GM19324 (cell line): ENCODE results near the gene NALCN.

Source experiments
- ATAC-seq: cut with Tn5 transposase; IDR thresholded peaks from one replicate; pipeline ENCODE4 v1.9.1; 2021; ENCODE audit warnings: mild to moderate bottlenecking, moderate library complexity; ENCODE audit not compliant: unreplicated experiment, low FRiP score

NALCN gene

DNA sequence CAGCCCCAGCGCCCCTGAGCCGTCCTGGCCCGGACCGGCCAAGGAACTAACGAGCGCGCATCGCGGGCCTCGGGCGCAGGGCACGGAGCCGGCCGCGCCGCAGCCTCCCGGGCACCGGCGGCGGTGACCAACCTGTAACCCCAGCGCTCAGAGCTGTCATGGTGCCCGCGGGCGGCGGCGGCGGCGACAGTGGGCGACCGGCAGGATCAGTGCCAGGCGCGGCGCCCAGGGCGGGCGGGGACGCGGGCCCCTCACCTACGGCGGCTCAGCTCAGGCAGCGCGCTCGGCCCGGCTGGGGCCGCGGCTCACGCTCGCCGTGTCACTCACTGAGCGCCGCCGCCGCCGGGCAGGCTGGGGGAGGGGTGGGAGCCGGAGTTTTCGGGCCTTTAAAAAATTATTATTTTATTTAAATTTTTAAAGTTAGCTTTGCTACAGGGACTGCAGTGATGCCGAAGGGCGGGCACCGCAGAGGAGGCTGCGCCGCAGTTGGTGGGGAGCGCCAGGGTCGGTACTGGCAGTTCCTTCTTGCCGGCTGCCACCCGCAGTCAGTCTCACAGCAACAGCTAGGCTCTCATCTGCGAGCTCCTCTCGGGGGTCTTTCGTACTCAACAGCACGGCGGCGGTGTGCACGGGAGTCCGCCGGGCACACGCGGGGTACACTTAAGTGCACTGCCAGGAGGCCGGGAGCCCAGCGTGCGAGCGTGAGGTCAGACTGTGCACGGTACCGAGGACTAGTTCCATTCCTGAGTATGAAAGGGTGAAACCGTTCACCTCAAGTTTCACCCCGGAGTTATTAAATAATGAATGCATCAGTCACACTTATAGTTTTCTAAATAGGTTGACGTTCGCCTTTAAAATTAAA is at the start of gene NALCN:
Gene NALCN, minus strand, starts transcription at position 328 of the 862 bp plus-strand sequence. CDS start 17,382 bp downstream, outside the sequence.
- no peak for ATAC-seq

DNA sequence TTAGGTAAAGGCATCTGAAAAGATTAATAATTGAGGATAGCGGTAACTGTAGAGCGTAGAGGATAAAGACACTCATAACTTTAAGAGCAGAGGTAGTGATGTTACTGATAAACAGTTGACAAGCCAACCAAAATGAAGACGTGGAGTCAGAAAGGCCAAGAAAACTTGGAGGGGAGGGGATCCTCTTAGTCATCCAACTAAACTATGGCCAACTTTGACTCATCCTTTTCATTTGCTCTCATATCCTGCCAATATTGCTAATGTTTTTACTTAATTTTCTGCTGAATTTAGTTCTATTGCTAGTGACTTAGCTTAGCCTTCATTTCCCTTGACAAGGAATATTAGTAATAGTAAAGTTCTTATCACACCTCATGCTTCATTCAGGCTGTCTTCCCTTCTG is 49.6 kb upstream of the NALCN start:
- ATAC-seq, result no peak

DNA sequence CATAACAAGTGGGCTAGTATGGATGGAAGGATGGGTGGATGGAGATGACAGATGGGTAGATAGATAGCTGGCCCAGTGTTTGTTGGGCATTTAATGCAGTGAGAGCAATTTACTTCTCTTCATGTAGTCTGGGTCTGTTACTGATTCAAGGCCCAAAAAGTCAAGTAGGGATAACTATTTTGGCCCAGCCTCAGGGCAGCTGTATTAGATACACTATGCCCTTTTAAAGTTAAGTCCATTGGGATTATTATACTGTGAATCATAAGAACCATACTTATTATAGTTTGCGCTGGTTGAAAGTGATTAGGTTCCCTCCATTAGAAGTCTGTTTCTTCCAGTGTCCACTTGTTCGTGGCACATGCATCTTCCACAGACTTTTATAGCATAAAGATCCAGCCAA is 40.9 kb upstream of the NALCN start:
- ATAC-seq, result no peak

DNA sequence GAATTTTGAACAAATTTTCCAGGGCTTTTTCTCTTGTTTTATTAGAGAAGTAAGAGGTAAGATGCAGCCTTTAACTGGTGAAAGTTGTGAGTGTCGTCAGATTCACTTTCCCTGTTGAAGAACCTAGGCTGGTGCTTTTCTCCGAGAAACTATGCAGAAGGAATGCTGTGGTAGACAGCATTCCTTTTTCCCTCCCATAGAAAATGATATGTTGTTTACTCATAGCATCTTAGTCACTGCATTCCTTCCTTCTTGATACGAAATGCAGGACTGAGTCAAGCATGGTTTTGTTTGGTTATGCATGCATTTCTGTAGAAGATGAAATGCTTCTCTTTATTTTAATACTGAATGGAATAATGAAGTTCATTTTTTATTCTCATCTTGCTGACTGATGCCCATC is 39.6 kb upstream of the NALCN start:
- ATAC-seq, result no peak

DNA sequence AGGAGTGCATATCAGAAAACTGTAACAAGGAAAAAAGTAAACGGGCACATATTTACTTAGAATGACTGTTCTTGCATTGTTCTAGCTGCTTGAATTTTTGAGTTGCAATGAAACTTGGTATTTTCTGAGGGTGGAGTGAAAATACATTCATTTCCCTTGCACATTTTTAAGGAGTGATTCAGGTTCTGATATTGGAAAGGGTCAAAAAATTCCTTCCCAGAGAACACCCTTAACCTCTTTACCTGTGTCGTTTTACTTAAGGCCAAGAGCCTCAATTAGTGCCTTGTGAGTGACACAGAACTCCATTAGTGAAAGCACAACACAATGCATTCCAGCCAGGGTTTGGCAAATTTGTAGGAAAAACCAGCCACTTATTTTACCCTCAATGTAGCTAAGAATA is 38.5 kb upstream of the NALCN start:
- no peak for ATAC-seq

DNA sequence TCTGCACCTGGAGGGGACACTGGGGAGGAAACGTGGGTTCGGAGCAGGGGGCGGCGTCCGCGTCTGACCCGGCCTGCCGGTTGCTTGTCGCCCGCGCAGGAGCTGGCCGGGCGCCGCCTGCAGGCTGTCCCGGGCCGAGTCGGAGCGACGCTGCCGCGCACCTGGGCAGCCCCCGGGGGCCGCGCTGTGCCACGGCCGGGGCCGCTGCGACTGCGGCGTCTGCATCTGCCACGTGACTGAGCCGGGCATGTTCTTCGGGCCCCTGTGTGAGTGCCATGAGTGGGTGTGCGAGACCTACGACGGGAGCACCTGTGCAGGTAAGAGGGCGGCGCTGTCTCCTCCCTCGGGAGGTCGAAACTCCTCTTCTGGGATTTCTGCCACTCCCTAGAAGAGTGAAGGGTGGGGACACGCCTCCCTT is 37.5 kb upstream of the NALCN start:
- ATAC-seq, result peak; percentile 34

DNA sequence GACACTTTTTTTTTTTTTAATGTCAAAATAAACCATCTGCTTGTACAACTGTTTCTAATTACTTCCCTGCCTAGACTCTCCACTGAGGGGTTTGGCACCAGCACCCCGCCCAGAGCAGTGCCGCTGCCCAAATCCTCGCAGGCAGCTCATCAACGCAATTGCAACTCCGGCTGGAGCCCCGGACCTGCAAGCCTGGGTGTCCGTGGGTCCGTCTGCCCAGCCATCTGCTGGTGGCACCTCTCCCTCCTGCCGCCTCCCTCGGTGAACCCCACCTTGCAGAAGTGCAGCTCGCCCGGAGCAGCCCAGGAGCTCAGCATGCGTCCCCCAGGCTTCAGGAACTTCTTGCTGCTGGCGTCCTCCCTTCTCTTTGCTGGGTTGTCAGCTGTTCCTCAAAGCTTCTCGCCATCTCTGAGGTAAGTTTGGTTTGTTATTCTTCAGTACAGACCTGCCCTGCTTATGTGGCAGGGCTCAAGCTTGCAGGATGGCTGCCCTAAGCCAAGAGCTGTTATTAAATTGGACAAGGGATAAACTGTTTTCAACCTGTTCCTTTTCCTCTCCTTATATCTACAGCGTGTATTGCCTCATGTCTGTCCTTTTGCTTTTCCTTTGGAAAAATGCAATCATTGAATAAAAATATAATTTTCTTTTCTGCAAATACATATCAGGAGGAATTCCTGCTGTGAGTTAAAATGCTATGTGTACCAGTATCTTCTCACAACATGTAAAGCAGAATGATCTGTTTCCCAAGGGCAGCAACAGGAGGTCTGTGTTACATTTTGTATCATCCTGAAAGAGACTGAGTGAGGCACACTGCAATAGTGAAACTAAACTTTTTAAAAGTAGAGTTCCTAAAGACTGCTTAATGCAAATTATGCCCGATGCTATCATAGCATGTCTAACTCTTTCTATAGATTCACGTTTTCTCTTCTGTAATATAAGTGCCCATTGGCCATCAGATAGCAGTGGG is 36.5 kb upstream of the NALCN start, which contains the start of gene ITGBL1:
Gene ITGBL1, plus strand, starts transcription at position 157 of the 967 bp plus-strand sequence. Its CDS starts 159 bp downstream, at position 316.
- peak; percentile 84 for ATAC-seq

DNA sequence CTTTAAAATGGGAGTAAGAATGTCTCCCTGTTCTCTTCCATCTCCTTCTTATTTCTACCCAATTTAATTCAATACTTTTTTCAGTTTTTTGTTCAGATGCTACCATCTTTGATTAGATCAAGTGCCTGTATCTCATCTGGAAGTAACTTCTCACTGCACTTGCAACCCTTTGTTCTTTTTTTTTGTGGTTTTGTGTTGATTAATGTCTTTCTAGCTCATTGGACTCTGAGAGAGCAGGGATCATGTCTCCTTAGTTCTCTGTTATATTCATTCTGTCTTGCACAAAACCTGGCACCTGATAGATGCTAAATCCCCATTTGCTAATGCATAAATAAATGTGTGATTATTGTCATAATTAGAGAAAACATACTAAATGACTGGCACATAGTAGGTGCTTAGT is 35.3 kb upstream of the NALCN start:
- ATAC-seq, result no peak

DNA sequence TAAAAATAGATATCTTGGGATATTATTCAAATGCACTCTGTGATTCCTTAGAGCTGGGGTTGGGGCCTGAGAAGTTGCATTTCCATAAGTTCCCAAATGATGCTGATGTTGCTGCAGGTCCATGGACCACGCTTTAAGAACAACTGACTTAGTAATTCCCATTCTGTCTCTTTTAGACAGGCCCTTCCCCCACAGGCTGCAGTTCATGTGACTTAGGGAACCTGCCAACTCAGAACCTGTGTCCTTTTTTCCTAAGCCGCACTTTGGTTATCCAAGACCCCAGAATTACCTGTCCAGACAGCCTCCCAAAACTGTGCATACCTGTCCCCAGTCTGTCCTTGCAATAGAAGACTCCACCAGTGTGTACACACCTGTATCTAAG is 34.4 kb upstream of the NALCN start:
- no peak for ATAC-seq

DNA sequence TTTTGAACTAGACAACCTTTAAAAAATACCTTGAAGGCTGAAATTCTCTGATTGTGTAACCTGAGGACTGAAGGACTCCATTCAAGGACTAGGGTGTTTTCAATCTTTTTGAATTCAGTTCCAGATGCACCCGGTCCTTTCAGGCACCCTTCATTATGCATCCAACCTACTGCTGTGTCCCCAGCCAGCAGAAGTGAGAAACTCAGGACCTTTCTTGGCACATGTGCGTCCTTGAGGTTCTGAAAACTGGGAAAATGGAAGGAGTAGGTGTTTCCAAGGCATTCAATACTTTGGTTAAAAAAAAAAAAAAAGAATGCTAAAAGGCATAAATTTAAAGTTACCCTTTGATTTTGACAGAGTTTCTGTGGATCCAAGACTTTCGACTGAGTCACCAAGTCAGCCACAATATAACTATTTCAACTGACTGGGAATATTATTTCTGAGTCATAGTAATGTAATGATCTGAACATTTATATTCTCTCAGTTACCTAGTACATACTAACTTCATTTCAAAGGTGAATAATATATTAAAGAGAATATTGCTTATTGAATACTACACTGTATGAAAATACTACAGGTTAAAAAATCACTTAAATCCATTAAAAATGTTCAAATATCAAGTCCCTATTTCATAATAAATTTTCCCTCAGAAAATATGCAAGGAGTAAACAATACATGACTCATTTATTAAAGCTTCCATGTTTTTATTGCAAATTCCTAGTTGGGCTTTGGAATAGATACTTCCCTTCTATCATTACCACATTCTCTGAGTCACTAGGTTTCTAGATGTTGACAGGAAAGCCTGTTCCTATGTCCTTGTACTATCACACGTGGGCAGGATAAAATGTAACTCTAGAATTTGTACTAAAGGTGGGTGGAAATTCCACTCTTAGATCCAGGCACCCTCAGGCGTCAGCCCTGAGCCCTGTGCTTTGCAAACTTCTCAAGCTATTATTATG is 33.8 kb upstream of the NALCN start:
- ATAC-seq, result no peak

DNA sequence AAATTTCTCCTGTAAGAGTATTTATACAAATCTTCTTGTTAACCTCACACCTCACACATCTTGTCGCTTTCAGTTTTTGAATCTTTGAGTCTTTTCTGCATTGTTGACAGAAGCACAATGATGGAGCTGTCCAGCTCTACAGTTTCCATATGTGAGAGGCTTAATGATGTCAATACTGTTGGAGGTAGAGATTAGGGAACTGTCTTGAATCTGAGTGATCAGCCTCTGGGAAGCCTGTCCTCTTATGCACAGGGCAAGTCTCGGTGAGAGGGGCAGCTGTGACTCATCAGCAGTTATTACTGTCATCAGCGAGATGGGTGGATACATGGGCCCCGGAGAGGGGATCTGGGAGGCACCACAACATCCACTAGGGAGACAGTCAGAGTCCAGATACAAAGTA is 31.5 kb upstream of the NALCN start:
- ATAC-seq, result no peak

DNA sequence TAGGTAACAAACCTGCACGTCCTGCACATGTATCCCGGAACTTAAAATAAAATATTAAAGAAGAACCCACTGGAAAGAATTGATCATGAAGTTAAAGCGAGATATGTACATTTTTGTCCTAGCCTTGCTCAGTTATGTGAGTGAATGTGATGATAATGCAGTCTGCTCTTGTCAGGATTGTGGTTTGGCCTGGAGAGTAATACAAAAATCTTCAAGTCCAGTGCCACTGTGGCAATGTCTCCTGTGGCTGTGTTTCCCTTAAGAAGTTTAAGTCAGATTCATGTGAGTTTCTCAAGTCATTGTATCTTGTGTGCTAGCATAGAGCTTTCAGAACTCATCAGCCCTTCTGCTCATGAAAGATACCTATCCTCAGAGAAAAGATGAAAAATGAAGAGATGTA is 18.2 kb upstream of the NALCN start:
- ATAC-seq, result no peak

DNA sequence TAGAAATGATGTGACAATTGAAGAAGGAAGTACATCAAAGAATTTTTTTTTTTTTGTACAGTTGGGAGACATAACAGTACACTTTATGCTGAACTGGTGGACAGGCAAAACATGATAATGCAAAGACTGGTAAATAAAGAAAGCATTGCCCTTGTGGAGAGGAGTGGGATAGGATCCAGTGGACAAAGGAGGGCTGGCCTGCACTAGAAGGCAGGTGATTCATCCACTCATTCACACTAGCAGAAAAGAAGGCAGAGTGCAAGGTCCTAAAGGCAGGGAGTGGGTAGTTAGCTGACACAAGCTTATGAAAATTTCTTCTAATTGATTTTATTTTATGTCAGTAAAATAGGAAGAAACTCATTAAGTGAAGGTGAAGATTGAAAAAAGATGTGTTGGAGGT is 17.6 kb upstream of the NALCN start:
- no peak for ATAC-seq

DNA sequence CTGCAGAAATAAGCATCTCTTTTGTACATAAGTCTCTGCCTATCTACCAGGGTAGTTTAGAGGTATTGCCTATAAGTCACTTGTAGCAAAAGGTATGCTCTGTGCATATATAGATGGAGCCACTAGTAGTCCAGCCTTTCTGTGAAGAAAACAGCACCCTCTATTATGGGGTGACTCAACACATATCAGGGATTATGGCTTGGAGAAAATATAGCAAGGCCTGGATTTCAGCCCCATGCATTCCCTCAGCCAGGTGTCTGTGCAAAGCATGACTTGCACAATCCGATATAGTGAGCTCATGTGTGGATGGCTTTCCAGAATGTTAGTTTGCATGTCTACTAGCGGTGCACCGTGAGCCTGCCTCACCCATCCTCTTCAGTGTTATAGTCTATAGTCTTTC is 13.4 kb upstream of the NALCN start:
- ATAC-seq, result no peak

DNA sequence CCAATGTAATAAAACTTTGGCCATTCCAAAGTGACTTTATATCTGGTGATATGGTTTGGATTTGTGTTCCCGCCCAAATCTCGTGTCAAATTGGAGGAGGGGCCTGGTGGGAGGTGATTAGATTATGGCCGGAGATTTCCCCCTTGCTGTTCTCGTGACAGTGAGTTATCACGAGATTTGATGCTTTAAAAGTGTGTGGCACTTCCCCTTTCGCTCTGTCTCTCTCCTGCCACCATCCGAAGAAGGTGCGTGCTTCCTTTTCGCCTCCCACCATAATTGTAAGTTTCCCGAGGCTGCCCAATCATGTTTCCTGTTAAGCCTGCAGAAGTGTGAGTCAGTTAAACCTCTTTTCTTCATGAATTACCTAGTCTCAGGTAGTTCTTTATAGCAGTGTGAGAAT is 9.3 kb upstream of the NALCN start:
- ATAC-seq, result no peak

DNA sequence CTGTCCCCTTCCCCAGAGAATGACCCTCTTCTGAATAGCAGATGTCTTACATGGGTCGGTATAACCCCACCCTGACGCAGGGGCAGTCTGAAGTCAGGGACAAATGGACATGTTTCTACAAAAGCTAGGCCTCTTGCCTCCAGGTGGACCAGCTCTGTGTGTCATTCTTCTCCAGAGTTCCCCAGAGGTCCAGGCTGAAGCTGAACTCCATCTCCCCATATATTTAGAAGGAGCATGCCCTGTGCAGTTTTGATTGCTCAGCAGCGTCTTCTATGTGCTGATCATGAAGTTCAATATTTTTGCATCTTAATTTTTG is 8.8 kb upstream of the NALCN start:
- ATAC-seq, result no peak

DNA sequence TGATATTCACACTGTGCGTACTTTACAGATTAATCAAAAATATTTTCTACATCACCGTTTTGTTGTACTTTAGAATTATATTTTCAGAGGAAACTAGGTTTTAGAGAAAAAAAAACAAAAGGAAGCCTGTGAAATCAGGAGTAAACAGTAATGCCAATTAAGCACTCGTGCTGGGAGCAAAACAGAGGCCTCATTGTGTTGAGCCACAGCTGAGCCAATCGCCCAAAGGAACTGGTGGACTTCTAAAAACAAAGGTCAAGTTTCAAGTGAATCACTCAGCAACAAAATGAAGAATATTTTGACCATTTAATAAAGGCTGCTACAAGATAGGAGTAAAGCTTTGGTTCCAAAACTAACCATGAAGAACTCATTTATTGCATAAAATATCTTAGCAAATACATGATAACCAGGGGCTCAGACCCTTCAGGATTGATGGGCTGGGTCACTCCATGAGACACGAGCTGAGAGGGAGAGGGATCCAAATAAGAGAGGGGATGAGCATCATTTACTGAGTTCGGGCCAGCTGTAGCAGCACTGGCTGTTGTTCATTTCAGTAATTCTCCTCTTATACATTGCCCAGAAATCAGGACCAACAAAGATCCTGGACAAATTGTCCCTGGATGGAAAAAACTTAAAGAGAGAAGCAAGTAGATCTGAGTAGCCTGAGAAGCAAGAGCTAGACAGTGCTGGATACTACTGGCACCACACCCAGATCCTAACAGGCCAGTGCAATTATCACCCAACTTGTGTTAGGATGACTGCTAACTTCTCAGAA is 8.3 kb upstream of the NALCN start:
- no peak for ATAC-seq

DNA sequence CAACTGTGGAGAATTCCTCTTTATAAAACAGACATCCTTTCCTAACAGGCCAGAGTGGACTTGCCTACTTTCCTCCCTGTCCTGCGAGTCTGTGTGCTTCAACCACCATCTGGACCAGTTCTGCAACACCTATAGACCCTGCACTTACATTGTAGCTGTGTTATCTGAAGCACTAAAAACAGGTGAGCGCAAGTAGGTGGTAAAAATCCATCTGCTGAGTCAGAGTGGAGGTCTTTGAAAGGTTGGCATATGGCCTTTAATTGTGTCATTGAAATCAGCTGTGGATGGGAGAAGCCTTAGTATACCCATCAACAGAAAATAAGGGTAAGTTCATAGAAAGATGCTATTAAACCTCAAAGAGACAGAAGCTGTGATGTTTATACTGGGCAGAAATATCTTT is 7.6 kb upstream of the NALCN start:
- no peak for ATAC-seq

DNA sequence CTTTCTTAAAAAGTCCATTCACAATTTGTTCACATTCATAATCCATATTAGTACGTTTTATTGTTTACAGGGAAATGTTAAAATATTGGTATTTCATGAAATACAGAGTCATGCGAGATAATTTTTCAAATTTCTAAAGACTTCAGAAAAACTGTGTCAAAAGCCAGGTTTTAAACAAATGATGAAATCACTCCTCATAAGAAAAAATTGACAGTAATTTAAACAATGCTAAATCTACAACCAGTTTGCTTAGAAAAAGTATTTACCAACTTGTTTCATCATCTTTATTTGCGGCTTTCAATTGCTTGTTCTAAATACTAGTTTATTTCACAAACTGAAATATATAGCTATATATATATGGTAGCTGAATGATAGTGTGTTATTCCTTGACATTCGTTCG is 1.2 kb upstream of the NALCN start:
- ATAC-seq, result no peak

DNA sequence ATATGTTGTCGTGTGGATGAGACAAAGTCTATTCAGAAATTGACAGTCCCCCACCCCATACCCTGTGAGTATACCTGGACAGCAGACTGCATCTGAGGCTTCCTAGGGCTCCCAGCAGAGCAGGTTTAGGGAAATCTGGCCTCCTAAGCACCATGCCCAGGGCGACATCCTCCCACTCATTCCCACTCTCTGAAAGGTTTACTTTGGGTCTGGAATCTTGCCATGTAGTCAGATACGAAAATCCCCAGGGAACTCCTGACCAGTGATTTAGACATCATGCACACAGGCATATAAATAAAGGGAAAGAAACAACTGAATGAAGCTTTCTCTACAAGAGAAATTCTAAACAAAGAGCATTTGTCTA is 717 bp upstream of the NALCN start:
- no peak for ATAC-seq
